Measurements from ENCODE around the gene SLC2A11.

Gene SLC2A11

DNA sequence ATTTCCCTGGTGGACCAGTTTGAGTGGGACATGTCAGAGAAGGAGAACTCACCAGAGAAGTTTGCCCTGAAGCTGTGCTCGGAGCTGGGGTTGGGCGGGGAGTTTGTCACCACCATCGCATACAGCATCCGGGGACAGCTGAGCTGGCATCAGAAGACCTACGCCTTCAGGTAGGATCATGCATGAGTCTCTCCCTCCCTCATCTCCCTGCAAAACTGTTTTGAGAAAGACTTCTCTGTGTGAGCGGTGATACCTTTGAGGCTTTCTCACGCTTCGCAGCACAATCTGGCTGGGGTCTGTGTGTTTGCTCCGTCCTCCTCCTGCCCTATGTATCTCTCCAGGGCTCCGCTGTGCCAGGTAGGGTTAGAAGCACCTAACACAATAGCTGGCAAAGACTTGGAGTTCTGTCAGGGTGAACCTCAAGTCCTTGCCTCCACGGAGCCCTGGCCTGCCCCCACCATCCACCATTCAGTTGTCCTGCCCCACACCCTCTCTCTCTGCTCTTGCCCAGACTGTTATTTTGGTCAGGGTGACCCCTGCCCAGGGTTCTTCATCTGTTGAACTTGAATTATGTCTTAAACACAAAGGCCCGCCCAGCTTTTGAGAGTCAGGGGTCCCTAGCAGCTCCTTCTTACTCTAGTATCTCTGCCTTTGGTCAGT, 32.3 kb upstream of the SLC2A11 start:
- Histone ChIP-seq H3K4me1 (peaks cover 22% of the 10 kb centered on the region), H3K27me3 (no peaks in the 10 kb centered on the region), H3K9me3 (no peaks in the 10 kb centered on the region), H3K4me3 (ENCODE audit: low read depth, low read length) (no peak overlapping the region), H3K36me3 (peaks cover 83% of the 10 kb centered on the region)
- no peak for DNase-seq
- TF ChIP-seq, protein P1, sequence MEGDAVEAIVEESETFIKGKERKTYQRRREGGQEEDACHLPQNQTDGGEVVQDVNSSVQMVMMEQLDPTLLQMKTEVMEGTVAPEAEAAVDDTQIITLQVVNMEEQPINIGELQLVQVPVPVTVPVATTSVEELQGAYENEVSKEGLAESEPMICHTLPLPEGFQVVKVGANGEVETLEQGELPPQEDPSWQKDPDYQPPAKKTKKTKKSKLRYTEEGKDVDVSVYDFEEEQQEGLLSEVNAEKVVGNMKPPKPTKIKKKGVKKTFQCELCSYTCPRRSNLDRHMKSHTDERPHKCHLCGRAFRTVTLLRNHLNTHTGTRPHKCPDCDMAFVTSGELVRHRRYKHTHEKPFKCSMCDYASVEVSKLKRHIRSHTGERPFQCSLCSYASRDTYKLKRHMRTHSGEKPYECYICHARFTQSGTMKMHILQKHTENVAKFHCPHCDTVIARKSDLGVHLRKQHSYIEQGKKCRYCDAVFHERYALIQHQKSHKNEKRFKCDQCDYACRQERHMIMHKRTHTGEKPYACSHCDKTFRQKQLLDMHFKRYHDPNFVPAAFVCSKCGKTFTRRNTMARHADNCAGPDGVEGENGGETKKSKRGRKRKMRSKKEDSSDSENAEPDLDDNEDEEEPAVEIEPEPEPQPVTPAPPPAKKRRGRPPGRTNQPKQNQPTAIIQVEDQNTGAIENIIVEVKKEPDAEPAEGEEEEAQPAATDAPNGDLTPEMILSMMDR (IDR thresholded peaks at IDR 0.05; ENCODE audit: low read depth, low read length): no peak

DNA sequence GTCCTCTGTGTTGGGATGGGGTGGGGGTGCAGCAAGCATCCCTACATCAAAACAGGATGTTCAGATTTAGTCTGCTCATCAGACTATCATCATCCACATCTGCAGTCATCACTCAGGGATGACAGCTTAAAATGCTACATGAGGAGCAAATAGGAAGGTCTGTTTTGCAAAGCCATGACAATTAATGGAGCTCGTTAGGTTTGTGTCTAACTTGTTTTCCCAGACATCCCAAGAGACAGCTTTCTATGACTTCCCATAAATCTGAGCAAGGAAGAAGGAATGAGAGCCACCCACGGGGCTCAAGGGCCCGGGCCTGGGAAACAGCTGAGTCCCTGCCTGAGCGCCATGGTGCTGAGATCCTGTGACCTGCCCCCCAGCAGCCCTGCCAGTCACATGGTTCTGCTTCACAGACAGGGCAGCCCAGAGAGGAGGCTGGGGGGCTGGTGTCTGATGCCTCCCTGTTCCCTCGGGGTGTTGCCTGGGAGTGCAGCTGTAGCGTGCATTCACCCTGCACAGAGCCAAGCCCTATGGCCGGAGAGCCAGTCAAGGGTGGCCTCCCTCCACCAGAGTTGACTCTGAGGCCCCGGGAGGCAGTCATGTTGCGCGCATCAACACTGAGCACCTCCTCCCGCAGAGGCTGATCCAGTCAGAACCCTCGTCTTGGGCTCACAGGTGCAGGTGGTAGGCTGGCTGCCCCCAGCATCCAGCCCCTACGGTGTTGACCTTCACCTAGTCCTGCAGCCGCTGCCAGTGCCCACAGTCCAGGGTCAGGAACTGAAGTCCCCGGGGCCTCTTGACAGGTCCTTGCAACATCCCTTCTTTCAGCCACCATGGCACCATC, 30.9 kb upstream of the SLC2A11 start:
- Histone ChIP-seq H3K9me3 (no peaks in the 10 kb centered on the region), H3K4me3 (ENCODE audit: low read depth, low read length) (no peak overlapping the region), H3K27me3 (no peaks in the 10 kb centered on the region), H3K4me1 (peaks cover 22% of the 10 kb centered on the region), H3K36me3 (peaks cover 82% of the 10 kb centered on the region)
- peak; percentile 74 for DNase-seq
- TF ChIP-seq, protein P1 (IDR thresholded peaks at IDR 0.05; ENCODE audit: low read depth, low read length): no peak

DNA sequence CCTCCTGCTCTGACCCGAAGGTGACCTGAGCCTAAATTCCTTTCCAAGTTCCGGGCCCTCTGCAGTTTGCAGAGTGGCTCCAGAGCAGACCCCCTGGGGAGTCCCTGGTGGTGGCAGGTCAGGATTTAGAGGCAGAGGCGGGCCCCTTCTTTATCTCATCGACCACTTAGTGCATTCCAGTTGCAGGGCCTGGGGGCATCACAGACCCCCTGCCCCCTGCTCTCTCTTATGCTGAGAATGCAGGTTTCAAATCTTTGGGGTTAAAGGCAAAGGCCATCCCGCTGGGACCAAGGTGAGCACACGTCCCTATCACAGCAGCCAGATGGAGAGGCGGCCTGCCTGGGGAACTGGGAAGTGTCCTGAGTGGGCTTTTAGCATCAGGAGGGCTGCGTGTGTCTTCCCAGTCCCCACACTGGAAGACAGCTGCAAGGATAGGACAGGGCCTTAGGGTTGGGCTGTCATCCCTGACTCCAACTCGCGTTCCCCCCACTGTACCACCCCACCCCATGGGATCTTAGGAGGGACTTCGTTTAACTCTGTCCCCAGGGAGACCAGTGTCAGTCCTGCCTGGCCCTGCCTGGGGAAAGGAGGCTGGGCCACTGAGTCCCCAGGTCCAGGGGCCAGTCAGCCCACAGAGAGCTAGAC, 30.2 kb upstream of the SLC2A11 start:
- Histone ChIP-seq H3K9me3 (no peaks in the 10 kb centered on the region), H3K36me3 (peaks cover 77% of the 10 kb centered on the region), H3K27me3 (no peaks in the 10 kb centered on the region), H3K4me3 (ENCODE audit: low read depth, low read length) (no peak overlapping the region), H3K4me1 (peaks cover 22% of the 10 kb centered on the region)
- DNase-seq: no peak
- TF ChIP-seq, protein P1 (IDR thresholded peaks at IDR 0.05; ENCODE audit: low read depth, low read length): no peak

GRCh38 chr22:23828800-23829680, 28.6 kb upstream of the SLC2A11 start:
- TF ChIP-seq, protein P1 (IDR thresholded peaks at IDR 0.05; ENCODE audit: low read depth, low read length): no peak
- Histone ChIP-seq H3K9me3 (no peaks in the 10 kb centered on the region), H3K4me3 (ENCODE audit: low read depth, low read length) (no peak overlapping the region), H3K27me3 (no peaks in the 10 kb centered on the region), H3K36me3 (peaks cover 79% of the 10 kb centered on the region), H3K4me1 (peaks cover 22% of the 10 kb centered on the region)
- DNase-seq: no peak

GRCh38 chr22:23829845-23830372, 27.8 kb upstream of the SLC2A11 start:
- no peak for DNase-seq
- H3K27me3 ChIP-seq: no peaks in the 10 kb centered on the region
- H3K4me3 ChIP-seq (ENCODE audit: low read depth, low read length): no peak overlapping the region
- TF ChIP-seq, protein P1 (IDR thresholded peaks at IDR 0.05; ENCODE audit: low read depth, low read length): no peak
- H3K36me3 ChIP-seq: peaks cover 75% of the 10 kb centered on the region
- H3K4me1 ChIP-seq: peaks cover 22% of the 10 kb centered on the region
- no peaks in the 10 kb centered on the region for H3K9me3 ChIP-seq

Data from BE2C (cell line).